ENCODE results near the gene LAMC3.
"Not testable (repeated sequence)": the region's sequence is repeated elsewhere in the genome, so short reads cannot be mapped to it uniquely, and the experiment has no call there.

LAMC3 gene

DNA sequence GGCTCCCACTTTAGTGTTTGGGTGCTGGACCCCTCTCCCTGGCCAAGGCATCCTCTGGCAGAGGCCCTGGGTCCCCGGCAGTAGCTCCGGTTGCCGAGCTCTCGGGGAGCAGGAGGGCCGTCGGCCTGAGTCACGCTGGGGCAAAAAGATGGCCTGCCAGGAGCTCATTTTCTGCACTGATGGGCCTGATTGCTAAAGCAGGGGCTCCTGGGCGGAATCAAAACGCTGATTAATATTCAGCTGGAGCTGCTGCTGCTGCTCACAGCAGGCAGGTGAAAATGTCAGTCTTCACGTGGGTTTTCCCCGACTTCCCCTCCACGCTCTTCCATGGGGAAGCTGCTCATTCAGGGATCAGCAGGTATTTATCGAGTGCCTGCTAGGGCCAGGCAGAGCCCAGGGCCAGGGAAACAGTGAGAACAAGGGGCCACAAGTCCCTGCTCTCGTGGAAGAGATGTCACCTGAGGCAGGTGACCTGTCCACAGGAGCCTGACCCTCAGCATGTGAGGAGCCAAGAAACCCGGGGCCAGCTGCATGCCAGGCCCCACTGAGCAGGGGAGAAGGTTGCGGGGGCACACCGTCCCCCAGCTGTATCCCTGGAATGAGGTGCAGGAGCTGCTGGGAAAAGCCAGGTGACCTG is 22.1 kb downstream of the LAMC3 start:
- no peak for DNase-seq

DNA sequence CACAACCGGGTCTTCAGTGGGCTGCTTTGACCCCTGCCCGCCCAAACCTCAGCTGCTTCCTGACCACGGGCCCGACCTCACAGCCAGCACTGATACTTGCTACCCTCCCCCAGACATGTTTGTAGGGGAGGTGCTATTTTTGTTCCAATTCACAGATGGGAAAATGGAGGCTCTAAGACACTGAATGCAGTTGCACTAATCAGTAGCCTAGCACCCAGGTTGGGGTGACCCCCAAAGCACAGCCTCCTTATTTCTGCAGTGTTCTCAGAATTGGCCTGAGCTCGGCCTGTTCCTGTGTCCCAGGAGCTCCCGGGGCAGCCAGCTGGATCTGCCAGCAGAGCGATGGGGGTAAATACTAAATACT is 22.6 kb downstream of the LAMC3 start:
- DNase-seq: no peak

GRCh38 chr9:131032384-131032783 is 23.4 kb downstream of the LAMC3 start:
- DNase-seq: no peak

- DNase-seq: no peak
Measured at GRCh38 chr9:131033269-131034224, 24.6 kb downstream of the LAMC3 start.

GRCh38 chr9:131034268-131034667 is 25.3 kb downstream of the LAMC3 start:
- no peak for DNase-seq

DNA sequence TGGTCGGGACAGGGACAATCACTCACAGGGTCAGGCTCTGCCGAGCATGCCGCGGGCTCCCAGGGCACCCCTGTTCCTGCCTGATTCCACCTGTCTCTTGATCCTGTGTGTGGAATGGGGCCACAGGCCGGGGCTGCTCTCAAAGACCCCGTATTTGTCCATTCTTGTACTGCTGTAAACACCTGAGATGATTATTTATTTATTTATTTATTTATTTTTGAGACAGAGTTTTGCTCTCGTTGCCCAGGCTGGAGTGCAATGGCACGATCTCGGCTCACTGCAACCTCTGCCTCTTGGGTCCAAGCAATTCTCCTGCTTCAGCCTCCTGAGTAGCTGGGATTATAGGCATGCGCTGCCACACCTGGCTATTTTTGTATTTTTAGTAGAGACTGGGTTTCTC is 25.8 kb downstream of the LAMC3 start:
- DNase-seq: not testable (repeated sequence)

- no peak for DNase-seq
Measured at GRCh38 chr9:131035548-131035947, 26.6 kb downstream of the LAMC3 start.

- DNase-seq: no peak
Measured at GRCh38 chr9:131036071-131036470, 27.1 kb downstream of the LAMC3 start.

DNA sequence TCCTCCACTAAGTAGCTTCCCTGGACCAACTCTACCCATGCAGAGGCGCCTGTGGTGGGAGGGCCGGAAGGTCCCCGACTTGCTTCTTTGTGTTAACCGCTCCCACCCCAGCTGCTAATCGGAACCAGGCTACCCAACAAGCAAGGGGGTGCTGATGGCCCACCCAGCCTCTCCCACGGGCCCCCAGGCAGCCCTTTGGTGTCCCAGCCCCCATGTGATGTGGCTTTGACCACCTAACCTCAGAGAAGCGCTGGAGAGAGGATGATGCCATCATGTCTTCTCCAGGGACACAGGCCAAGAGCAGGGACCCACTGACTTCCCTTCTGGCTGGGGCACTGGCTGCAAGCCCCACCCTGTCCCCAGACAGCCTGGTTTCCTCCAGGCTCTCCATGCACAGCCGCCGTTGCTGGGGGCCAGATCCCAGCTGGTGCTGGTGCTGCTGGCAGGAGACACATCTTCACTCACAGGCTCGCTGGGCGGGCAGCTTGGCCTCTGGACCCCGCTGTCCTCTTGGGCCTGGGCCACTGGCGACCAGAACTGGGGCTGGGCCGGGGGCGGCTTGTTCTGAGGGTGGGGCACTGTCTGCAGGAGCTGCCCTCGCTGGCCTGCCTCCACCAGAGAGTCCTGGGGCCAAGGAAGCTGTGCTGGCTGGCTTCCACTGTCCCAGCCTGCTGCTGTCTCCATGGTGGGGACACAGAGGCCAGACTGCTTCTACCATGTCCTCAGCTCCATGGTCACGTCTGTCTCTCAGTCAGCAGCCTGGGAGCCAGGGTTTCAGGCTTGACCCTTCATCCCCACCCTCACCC is 27.8 kb downstream of the LAMC3 start:
- peak; percentile 31 for DNase-seq

DNA sequence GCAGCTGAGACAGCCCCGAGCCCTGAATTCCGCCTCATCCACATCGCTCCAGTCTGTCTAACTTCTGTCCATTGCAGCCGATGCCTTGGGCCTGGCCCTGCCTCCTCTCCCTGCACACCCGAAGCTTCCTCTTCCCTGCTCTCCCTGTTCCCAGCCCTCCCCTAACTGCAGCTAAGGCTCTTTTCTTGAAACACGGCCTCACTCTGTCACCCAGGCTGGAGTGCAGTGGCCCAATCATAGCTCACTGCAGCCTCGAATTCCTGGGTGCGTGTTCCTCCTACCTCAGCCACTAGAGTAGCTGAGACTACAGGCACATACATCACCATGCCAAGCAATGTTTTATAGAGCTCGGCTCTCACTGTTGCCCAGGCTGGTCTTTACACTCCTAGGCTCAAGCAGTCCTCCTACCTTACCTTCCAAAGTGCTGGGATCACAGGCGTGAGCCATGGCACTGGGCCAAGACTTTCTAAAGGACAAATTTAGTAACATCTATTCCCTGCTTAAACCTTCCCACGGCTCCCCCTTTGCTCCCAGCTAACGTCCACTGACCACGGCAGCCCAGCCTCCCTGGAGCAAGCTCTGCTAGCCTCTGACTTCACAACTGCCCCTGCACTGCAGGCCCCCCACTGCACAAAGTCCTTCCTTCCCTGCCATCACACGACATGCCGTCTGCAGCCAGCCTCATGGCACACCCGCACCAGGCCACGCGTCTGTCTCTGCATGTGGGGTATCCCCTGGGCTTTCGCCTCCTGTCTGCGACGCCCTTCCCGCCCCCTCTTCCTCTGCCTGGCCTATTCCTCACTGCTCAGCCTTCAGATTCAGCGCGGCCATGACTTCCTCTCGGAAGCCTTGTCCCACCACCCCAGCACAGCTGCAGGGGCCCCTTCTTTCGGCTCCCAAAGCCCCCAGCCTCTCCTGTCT is 28.6 kb downstream of the LAMC3 start:
- DNase-seq: no peak

DNA sequence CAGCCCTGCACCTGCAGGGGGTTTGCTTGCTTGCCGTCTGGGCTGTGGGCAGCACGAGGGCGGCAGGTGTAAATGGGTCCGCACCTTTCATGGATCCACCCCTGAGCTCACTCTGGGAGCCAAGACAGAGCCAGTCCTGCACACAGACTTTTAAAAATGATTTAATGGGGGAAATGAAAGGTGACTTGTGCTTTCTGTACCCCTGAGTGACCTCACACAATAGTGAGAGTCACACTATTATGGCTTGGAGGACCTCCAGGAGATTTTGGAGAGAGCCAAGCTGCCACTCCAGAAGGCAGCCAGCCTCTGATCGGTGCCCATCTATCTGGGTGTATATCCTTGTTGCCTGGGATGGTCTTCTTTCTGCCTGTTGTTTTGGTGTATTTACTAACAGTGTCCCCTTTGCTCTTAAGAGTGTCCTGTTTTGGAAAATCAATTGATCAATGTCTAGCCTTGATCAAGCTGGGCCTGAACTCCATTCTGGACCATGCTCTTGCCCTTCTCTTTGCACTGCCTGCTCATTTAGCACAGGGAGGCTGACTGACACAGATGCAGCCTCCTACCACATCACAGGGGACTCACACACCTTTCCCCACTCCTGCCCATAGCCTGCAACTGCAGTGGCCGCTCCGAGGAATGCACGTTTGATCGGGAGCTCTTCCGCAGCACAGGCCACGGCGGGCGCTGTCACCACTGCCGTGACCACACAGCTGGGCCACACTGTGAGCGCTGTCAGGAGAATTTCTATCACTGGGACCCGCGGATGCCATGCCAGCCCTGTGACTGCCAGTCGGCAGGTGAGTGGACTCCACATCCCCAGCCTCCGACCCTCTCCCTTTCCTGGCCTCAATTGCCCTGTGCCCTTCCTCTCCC is 29.5 kb downstream of the LAMC3 start:
- DNase-seq: peak; percentile 50

DNA sequence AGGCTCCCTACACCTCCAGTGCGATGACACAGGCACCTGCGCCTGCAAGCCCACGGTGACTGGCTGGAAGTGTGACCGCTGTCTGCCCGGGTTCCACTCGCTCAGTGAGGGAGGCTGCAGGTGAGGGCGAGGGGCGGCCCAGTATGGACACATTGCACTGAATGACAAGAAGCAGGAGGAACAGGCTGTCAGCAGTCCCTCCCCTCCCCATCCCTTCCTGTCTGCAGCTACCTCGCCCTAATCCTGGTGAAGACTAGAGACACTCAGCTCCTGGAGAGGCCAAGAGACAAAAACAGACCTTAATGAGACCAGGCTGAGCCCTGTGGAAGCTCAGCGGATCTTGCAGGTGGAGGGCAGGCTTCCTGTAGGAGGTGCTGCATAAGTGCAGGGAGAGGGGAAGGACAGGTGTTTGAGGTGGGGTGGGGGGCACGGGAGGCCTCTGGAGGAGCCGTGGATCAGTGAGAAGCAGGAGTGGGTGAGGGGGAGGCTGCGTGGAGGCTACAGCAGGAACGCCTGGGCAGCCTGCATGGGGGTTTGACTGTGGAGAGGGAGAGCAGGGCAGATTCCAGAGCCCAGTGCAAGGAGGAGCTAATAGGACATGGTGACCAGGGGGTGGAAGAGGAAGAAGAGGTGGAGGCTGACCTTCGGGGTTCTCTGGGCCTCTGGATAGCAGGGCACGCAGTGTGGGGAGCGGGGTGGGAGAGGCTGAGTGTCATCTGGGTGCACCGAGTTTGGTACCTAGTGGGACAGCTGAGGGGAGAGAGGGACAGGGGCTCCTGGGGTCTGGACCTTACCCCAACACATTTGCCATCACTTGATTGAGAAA is 30.4 kb downstream of the LAMC3 start:
- no peak for DNase-seq

DNA sequence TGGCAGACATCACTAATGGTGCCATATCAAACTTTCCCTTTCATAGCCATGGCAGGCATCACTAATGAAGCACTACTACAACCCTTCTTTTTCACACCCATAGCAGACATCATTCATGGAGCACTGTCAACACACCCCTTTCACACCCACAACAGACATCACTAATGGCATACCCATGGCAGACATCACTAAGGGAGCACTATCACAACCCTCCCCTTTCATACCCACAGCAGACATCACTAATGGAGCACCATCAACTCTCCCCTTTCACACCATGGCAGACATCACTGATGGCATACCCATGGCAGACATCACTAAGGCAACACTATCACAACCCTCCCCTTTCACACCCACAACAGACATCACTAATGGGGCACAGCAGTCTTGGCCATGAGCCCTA is 33.7 kb downstream of the LAMC3 start:
- no peak for DNase-seq

- DNase-seq: no peak
Measured at GRCh38 chr9:131043087-131043486, 34.1 kb downstream of the LAMC3 start.

- DNase-seq: no peak
Measured at GRCh38 chr9:131043646-131044045, 34.7 kb downstream of the LAMC3 start.

DNA sequence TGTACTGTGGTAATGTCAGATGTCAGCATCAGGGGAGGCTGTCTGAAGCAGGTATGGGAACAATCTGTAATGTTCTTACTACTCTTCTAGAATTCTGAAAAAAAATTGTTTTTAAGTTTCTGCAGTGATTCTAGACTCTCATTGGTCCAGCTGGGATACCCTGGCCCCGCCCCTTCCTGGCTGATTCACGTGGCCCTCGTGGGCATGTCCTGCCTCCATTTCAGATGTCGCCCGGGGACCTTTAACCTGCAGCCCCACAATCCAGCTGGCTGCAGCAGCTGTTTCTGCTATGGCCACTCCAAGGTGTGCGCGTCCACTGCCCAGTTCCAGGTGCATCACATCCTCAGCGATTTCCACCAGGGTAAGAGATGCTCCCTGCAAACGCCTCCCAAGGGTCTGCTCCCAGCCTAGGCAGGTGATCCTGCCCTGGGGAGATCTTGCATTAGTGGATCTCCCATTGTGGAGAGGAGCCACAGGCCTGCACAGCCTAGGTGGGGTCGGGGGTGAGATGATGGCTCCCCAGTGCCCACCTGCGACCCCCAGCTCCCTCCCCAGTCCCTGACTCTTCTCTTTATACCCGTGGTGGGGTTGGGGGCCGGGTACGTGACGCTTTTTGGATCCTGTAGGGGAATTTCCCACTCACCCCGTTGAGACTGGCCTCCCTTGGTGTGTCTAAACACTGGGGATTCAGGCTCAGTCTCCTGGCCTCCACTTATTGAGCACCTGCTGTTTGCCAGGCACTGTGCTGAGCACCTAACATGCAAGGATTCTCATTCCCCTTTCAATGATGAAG is 36.5 kb downstream of the LAMC3 start:
- DNase-seq: no peak

- no peak for DNase-seq
Measured at GRCh38 chr9:131046093-131046380, 37.1 kb downstream of the LAMC3 start.

DNA sequence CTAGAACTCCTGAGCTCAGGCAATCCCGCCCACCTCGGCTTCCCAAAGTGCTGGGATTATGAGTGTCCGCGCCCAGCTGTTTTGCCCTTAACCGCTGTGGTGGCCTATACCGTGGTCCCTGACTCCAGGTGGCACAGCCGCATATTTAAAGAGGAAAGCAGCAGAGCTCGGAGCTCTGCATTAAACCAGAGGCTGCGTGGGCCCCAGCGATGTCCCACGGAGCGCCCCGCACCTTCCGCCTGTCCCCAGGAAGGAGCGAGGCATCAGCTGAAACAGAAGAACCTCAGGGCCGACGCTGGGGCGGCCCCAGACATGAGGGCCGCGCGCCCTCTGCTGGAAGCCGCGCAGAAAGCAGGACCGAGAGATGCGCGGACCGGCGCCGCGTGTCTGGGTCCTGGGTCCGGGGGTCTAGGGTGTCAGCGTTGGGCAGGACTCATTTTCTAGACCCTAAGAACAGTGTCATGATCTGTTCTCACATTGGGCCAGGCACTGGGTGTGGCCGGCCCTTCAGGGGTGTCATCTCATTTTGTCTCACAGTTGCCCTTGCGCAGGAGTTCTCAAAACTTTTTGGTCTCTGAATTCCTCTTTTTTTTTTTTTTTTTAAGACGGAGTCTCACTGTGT is 37.7 kb downstream of the LAMC3 start:
- DNase-seq: no peak

DNA sequence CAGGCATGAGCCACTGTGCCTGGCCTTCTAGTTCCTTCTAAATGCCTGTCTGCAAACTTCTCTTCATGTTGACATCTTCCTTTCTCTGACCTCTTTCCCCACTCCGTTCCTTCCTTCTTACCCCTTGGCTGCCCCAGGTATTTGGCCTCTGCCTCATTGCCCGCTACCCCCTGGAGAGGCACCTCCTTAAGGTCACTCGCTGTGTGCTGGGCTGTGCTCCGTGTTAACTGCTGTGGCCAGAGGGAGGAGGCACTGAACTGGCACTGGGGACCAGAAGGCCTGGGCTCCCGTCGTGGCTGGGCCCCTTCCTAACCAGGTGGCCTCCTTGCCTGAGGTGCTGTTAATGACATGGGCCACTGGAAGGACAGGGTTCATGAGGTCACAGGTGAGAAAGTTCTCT is 39.4 kb downstream of the LAMC3 start:
- DNase-seq: no peak
